ENCODE data around the gene FOXN3.

The FOXN3 gene

GRCh38 chr14:89188492-89188891 is 228.5 kb downstream of the FOXN3 start:
- DNase-seq: no peak

- DNase-seq: no peak
Measured at GRCh38 chr14:89187501-89187900, 229.5 kb downstream of the FOXN3 start.

GRCh38 chr14:89186856-89187376 is 230.1 kb downstream of the FOXN3 start:
- no peak for DNase-seq

- no peak for DNase-seq
Measured at GRCh38 chr14:89185919-89186855, 230.8 kb downstream of the FOXN3 start.

GRCh38 chr14:89184952-89185351 is 232.1 kb downstream of the FOXN3 start:
- DNase-seq: no peak

- no peak for DNase-seq
Measured at GRCh38 chr14:89182326-89182725, 234.7 kb downstream of the FOXN3 start.

GRCh38 chr14:89180546-89180945 is 236.5 kb downstream of the FOXN3 start:
- DNase-seq: no peak

- no peak for DNase-seq
Measured at GRCh38 chr14:89179891-89180404, 237.1 kb downstream of the FOXN3 start.

GRCh38 chr14:89178800-89179535 is 238.1 kb downstream of the FOXN3 start:
- DNase-seq: no peak

- no peak for DNase-seq
Measured at GRCh38 chr14:89178376-89178775, 238.7 kb downstream of the FOXN3 start.

GRCh38 chr14:89175881-89176799 is 240.9 kb downstream of the FOXN3 start:
- no peak for DNase-seq

- DNase-seq: no peak
Measured at GRCh38 chr14:89171628-89172027, 245.4 kb downstream of the FOXN3 start.

GRCh38 chr14:89171168-89171567 is 245.9 kb downstream of the FOXN3 start:
- DNase-seq: no peak

GRCh38 chr14:89167705-89168104 is 249.3 kb downstream of the FOXN3 start:
- no peak for DNase-seq

- DNase-seq: no peak
Measured at GRCh38 chr14:89166633-89167032, 250.4 kb downstream of the FOXN3 start.

GRCh38 chr14:89165189-89166181 is 251.5 kb downstream of the FOXN3 start:
- DNase-seq: no peak

GRCh38 chr14:89164168-89165073 is 252.6 kb downstream of the FOXN3 start:
- no peak for DNase-seq

- DNase-seq: no peak
Measured at GRCh38 chr14:89163031-89163636, 253.9 kb downstream of the FOXN3 start.

GRCh38 chr14:89162586-89162985 is 254.4 kb downstream of the FOXN3 start:
- DNase-seq: no peak
